GM18907 (cell line): Measurements from ENCODE around the gene JUN.

ENCODE experiments used
- ATAC-seq: cut with Tn5 transposase; IDR thresholded peaks from one replicate; pipeline ENCODE4 v1.9.1; 2021; ENCODE audit warnings: mild to moderate bottlenecking, moderate library complexity; ENCODE audit not compliant: unreplicated experiment

JUN gene

DNA sequence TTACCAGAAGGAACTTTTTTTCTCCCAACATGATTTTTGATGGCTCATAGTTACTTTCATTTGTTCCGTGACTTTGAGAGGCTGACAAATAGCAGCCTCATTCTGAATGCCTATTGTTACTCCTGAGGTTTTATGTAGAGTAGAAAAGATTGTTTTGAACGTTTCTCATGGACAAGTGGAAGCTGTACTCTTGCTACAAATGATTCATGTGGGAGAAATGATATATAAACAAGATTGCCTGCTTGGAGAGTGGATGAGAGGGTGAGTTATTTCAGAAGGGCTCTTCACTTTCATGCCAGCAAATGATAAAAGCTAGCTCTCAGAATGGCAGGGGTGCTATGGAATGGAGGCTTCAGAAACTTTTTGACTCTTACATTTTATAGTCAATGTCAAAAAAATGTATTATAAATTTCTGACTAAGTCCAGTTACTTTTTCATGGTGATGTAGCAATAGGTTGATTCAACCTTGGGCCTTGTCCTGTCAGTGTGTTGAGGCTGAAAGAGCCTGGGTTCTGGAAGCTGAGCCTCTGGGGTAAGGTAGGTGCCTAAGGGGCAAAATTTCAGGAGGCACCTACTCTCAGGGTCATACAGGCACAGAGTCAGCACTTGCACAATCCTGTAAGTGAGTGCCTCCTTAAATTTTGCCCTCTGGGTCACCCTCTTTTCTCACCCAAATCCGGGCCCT lies 19.4 kb downstream of the JUN start:
- ATAC-seq: no peak

DNA sequence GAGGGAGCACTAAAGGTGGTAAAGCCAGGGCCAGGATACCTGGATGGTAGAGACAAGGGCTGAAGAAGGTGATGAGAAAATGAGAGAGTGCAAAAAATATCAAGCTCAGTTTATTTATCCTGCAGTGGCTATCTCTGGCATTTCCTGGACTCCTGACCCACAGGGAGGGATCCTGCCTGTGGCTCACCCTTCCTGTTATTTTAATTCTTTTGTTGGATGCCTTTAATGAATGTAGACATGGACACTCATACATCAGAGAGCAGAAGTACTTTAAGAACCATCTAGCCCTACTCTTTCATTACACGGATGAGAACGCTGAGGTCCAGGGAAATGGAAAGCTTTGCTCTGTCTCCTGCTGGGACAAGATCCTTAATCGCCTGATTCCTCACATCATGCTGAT lies 20.6 kb downstream of the JUN start:
- no peak for ATAC-seq

DNA sequence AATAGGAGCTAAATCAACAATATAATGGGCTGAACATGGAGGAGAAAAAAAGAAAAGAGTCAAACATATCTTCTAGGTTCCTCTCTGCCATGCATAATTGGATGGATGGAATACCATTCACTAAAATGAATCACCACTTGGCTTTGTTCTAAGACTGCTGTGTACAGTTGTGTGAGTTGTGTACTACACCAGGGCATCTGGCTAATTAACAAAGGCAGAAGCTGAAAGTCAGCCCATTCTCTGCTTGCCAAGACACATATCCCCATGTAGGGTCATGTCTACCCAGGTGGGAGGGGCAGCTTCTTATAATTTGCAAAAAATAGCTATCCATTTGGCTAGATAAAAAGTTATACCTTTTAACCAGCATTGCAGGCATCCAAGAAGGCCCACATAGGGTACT lies 21.0 kb downstream of the JUN start:
- ATAC-seq: no peak

DNA sequence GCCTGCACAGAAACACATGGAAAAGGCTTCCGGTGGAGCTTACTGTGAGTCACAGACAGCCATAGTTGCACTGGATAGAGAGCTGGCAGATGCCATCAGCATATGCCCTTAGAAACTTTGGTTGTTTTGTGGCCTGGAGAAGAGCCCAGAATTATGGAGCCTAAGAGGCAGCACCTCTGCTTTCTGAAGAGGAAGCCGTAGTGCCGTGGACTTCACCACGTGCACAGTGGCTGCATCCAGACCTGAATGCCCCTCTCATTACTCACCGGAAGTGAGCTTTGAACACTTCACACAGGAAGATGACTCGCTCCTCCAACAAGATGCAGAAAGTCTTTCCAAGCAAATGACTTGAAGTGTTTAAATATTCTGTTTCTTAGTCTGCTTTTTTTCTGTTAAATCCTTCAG lies 28.4 kb downstream of the JUN start:
- ATAC-seq: peak; percentile 76

DNA sequence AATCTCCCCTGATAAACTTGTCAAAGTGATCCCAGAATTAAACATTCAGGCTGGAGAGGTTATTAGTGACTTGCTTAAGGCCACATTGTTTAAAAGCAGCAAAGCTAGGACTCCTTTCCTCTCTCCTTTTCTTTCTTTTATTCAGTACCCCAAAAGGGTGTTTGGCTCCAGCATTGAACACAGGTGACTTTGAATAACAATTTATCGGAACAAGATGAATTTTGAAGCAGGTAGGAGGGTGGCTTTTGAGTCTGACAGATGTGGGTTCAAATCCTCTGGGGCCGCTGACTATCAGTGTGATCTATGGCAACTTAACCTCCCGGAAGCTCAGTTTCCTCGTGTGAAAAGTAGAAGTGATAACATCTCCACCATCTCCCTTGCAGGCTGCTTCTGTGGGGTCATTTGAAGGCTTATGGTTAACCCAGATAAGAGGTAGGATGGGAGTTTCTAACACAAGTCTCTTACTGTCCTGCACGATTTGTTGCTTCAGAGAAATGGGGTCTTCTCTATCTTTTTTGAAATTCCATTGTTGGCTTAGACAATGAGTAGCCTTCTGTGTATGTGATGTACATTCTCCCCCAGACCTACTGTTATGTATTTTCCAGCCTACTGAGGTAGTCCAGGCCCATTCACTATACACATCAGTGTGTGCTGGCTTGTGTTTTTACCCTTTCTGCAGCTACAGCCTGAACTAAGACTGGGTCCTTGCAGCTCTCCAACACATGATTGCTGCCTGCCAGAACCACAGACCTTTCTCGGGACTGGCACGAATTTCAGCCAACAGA lies 29.0 kb downstream of the JUN start:
- ATAC-seq: no peak

DNA sequence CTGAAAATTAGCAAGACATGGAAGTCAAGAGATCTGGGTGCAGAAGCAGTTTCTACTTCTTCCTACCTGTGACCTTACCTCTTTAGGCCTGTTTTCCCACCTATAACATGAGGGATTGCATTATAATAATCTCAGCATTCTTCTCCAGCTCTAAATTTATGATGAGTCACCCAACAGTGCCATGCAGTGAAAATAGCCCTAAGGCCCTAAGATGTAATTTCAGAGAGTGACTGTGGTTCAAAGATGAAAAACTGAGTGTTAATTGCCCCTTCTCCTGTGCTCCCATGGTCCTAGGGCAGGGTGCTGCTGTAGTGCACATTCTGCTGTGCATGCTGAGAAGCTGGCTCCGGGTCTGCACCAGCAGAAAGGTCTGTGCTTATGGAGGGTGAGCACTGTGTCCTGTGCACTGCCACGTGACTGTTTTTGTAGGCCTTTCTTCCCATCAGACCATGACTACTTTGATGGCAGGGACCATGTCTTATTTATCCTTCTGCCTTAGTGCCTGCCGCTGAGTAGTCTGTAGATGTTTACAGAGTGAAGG lies 29.7 kb downstream of the JUN start:
- ATAC-seq: no peak

DNA sequence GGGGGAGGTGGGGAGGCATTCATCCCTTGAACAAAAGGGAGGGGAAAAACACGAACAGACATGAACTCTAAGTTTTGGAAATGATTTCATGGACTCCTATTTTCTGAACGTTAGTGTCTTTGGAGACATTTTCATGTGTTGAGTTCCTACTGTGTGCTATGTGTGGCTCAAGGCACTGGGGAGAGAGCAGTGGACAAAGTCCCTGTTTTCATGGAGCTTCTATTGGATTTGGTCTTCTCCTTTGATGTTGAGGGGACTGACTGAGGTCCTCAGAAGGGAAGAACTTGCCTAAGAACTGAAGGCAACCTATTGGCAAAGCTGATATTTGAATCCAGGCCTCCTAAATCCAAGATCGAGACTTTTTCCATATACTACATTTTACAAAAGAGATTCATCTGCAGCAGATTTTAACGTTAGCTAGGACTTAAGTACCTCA lies 30.4 kb downstream of the JUN start:
- ATAC-seq: no peak

DNA sequence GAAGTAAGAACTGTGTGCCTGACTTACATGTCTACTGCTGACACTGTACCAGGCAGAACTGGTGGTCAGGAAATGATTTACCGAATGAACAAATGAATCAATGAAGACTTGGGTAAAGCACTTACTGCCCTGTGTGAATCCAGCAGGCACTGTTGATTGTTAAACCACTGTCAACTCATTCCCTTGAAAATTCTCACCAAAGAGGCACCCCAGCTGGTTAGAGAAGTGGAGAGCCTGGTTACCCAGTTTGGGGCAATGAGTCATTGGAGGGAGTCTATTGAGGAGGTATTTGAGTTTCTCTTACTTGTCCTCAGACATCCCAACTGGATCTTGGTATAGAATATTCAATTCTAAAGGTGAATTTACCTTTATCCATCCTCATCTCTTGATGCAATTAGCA lies 34.2 kb downstream of the JUN start:
- ATAC-seq: no peak

DNA sequence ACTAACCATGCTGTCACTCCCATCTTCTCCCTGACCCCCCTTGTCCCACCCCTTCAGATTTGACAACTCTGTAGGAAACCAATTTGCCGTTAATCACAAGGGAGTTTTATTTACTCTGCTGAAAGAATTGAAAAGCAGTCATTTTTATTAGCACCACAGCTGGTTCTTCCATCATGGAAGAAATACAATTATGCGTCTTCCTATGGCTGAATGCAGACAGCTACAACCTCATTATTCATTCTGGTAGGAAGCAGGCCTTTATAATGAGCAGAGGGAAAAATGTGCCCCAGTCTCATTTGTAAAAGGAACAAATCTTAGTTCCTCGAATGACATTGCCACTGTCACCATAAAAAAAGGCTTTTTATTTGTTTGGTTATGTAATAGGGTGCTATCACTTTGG lies 35.2 kb downstream of the JUN start:
- ATAC-seq: no peak

DNA sequence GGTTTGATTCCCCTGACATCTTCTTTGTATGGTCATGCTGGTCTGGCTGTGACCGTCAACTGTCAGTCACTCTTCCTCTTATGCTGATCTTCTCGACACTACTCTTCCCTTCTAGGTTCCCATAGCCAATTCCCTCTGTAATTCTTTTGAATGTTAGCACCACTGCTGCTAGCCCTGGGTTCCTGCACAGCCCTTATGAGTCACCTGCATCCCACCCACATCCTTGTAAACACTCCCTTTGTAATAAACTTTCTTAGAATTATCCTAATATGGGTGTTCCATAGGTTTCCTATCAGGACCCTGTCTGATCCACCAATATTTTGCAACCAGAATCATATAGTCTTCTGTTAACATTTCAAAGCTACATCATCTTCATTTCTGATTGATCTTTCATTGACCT lies 37.1 kb downstream of the JUN start:
- no peak for ATAC-seq

DNA sequence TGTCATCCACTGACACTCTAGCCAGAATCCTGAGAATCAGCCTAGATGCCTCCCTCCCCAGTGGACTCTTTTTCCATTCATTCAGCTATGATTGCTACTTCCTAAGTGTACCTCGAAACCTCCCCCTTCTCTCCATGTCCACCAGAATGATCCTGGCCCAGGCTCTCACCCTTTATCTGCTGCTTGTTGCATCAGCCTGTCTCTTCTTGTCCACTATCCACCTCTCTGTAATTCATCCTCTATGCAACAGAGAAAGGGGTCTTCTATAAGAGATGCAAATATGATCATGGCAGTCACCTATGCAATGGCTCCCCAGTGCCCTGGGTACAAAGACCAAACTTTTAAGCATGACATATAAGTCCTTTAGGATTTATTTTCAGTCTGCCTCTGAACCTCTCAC lies 37.7 kb downstream of the JUN start:
- no peak for ATAC-seq

DNA sequence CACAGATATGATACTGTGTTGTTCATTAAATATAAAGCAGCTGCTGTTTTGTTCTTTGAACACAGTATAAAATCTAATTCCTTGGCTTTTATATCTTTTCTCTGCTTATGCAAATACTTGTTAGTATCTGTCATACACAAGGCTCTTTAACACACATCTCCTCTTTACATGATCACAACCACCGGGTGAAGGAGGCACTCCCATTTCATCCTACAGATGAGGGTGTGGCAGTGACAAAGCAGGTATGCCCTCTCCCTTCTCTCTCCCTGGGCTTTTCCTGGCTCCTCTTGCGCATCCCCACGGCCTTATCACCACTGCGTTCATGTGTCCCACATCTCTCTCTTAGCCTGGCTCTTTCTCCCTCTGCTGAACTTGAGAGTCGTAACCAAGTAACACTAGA lies 38.2 kb downstream of the JUN start:
- ATAC-seq: no peak

DNA sequence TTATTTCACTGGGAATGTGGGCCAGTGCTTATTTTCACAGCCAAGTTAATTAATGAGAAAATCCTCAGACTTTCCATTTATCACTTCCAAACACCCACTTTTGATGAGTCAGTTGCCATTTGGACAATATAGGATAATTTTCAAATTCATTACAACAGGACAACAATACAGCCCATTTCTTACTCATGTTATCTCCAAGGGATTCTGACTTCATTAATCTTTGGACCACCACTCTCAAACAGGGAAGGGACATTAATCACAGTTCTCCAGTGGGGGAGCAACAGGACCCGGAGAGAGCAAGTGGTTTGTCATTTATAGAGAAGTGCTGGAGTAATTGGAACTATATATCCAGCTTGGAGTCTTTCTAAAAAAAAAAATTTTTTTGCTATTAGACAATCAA lies 38.7 kb downstream of the JUN start:
- no peak for ATAC-seq

DNA sequence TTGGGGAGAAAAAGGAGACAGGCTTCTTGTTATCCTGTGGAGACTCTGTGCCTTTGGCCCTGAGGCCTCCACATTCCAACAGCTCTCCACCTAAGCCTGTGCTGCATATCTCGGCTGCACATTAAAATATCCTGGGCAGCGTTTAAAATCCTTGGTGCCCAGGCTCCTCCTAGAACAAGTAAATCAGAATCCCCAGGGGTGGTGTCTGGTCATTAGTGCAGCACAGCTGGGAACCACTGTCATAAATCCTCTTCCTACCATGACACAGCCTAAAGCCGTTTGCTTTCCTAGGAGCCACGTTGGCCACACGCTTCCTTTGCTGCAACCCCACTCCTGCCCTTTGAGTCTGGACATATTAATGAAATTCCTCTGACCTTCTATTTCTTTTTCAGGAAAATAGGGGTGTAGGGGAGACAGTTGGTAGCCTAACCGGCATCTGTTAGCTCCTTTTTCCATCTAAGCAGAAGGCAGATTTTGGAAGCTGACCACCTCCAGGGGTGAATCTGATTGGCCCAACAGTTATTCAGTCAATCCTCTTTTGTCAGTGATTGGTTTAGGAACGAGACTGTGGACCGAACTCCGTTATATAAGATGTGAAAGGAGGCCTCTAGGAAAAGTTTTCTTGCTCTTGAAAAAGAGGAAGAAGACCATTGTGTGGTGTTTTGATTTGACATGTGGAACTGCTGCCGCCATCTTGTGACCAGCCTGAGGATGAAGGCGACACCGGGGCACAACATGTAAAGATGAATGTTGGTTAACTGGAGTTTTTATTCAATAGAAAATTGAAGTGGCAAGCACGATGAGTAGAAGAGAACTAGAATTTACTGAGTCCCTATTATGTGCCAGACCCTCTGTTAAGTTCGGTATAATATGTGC lies 41.9 kb downstream of the JUN start:
- ATAC-seq: no peak

DNA sequence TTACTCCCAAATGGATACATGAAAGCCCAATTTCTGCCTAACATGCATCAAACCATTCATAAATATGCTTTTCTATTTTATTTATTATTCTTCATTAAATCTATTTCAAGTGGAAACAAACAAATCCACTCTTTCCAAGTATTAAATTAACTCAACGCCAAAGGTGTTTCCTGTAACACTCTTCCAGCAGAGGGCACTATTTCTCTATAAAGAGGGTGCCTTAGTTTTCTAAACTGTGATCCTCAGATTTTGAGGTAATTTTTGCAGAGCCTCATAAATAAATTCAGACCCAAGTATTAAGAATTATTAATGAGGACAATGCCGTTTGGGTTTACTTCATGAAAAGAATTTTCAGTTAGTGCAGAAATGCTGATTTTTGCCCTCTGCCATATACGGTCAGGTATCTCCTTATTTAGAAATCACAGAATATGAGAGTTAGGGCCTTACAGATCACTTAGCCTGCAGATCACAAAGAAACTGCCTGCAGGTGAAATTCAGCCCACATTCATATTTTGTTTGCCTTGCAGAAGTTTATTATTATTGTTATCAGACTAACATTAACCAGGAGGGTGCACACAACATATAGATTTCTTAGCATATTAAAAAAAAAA lies 43.9 kb downstream of the JUN start:
- ATAC-seq: no peak

DNA sequence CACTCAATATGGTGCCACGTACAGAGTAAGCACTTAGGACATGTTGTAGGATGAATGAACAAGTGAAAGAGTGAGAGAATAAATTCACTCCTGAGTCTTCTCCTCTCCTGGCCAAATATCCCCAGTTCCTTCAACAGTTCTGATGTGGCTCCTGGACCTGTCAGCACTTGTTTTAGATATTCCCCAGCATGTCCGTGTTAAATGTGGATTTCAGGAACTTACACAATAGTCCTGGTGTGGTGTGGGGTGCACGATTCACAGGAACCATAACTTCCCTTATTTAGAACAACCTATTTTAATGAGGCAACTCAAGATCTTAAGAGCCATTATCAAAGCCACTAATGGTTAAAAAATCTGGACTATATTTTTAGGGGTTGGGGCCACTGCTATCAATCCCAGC lies 45.0 kb downstream of the JUN start:
- no peak for ATAC-seq

DNA sequence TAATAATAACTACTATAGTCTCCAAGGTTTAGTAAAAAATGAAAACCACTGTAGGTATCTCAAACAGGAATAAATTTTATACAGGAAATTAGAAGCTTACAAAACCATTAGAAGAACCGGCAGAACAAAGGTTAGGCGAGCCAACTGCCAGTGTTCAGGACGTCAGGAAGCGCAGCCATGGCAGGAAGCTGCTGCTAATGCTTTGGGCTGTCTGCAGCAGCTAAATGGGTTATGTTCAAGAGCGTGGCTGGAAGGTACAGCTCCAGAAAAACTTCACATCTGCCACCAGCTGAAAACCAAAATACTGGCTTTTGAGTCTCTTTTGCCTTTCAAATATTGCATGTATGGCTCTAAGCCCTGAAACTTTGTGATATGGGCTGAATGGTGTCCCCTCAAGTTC lies 48.3 kb downstream of the JUN start:
- no peak for ATAC-seq

DNA sequence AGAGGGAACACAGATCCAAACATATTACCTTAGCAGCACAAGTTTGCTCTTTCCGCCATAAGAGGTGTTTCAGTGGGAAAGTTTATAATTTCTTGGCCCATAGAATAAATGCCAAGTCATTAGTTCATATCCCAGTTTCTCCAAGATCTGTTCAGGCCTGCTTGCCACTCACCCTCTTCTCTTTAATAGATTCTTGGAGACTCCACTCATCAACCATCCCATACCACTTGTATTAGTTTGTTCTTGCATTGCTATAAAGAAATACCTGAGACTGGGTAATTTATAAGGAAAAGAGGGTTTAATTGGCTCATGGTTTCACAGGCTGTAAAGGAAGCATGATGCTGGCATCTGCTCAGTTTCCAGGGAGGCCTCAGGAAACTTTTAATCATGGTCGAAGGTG lies 49.2 kb downstream of the JUN start:
- ATAC-seq: no peak

DNA sequence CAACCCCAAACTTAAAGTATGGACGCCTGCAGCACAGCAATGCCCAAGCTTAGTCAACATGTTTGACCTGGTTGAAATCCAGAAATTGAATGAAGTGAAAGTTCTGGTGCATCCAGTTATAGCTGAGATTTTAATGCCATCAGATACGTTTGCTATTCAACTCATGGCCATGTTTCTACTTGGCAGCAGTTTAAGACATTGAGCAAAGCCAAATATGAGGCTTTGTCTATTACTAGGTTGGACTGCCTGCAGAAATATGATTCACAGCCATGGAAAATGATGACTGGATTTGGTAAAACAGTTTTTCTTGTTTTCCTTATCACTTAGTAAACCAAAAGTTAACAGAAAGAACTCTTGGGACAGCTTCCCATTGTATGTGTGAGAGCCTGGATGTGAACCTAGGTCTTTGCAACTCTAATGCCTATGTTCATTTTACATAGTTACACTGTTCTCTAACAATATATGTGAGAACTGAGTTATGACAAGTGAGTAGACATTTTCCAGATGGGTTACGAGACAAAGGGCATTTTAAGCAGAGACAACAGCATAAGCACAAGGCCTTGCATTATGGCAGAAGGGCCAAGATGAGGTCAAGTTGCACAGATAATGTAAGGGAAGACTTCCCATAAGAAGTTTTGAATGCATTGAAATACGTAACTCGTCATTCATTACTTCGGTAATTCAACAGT lies 51.6 kb downstream of the JUN start:
- ATAC-seq: no peak
